H1 (cell line): ENCODE results near the gene RPS13. TPM values are rescaled to one million over a fixed set of nuclear protein-coding genes. Genes with fewer than 3 reads are reported as not detected.

Experiments used
- CTCF ChIA-PET: fragments of 300-600 bp; sonication (Branson Sonifier 250); formaldehyde crosslinking; loops from one replicate; lab custom pipeline; 2021; ENCODE audit not compliant: partially characterized antibody; lab: Charles Lee
- POLR2A ChIA-PET: fragments of 300-600 bp; sonication (Branson Sonifier 250); formaldehyde crosslinking; loops from one replicate; lab custom pipeline; 2021; ENCODE audit warnings: inconsistent platforms; ENCODE audit not compliant: partially characterized antibody; lab: Charles Lee
- DNase-seq, 2 experiments: peaks; one replicate each; pipeline versions ENCODE4 v3.0.0 to v3.0.0-alpha.2; 2010 to 2022; ENCODE audit warnings: low spot score in 2 of 2, low read depth in 1 of 2, mixed read lengths in 1 of 2
- FAIRE-seq: peaks from 2 replicates; lab custom pipeline; 2011; peaks lifted over from hg19 to GRCh38; lab: Jason Lieb, UNC
- H2AFZ ChIP-seq: 2 replicates; pipeline ENCODE4 v1.8.1; 2012; ENCODE audit warnings: low read length, inconsistent platforms
- H2AK5ac ChIP-seq: 2 replicates; pipeline ENCODE4 v1.6.1; 2013; ENCODE audit warnings: low read depth, low read length
- H2BK120ac ChIP-seq: replicated peaks from 2 replicates; pipeline ENCODE3; 2013; ENCODE audit warnings: low read depth, low read length, inconsistent platforms
- H2BK12ac ChIP-seq: 2 replicates; pipeline ENCODE4 v1.6.1; 2013; ENCODE audit warnings: low read depth, low read length
- H2BK15ac ChIP-seq: 2 replicates; pipeline ENCODE4 v1.6.1; 2013; ENCODE audit warnings: low read length
- H2BK20ac ChIP-seq: 2 replicates; pipeline ENCODE4 v1.6.1; 2013; ENCODE audit warnings: low read length
- H2BK5ac ChIP-seq: 2 replicates; pipeline ENCODE4 v1.6.1; 2013; ENCODE audit warnings: low read depth, low read length
- H3K14ac ChIP-seq: 2 replicates; pipeline ENCODE4 v1.6.1; 2013; ENCODE audit warnings: inconsistent platforms; ENCODE audit not compliant: insufficient read length
- H3K18ac ChIP-seq: 2 replicates; pipeline ENCODE4 v1.6.1; 2013; ENCODE audit warnings: low read length; ENCODE audit errors: extremely low read depth
- H3K23ac ChIP-seq: 2 replicates; pipeline ENCODE4 v1.6.1; 2013; ENCODE audit warnings: inconsistent platforms; ENCODE audit not compliant: insufficient read length
- H3K23me2 ChIP-seq: 2 replicates; pipeline ENCODE4 v1.6.1; 2013; ENCODE audit warnings: low read depth, low read length
- H3K27ac ChIP-seq: 2 replicates; pipeline ENCODE4 v1.6.1; 2011; ENCODE audit warnings: low read depth, low read length, inconsistent platforms
- H3K27me3 ChIP-seq, 4 experiments: replicated peaks in 1 of 4; 1 replicate in 1 of 4; 2 replicates in 3 of 4; pipeline versions ENCODE4 v1.6.1 to v1.8.1; 2011 to 2013; ENCODE audit warnings: low read length in 3 of 4, mild to moderate bottlenecking in 3 of 4, inconsistent platforms in 2 of 4, mixed read lengths in 2 of 4, moderate library complexity in 1 of 4; ENCODE audit not compliant: control insufficient read depth in 3 of 4, insufficient read depth in 3 of 4; ENCODE audit errors: extremely low read depth in 1 of 4
- H3K36me3 ChIP-seq, 4 experiments: 2 replicates each; pipeline versions ENCODE4 v1.6.1 to v1.8.1; 2011 to 2013; ENCODE audit warnings: mild to moderate bottlenecking in 4 of 4, low read length in 3 of 4, moderate library complexity in 2 of 4, control low read depth in 1 of 4, inconsistent platforms in 1 of 4; ENCODE audit not compliant: insufficient read depth in 4 of 4, control insufficient read depth in 2 of 4
- H3K4ac ChIP-seq: replicated peaks from 2 replicates; pipeline ENCODE3; 2013; ENCODE audit warnings: low read length, low read depth, mixed read lengths, inconsistent platforms; ENCODE audit not compliant: insufficient read length
- H3K4me1 ChIP-seq, 4 experiments: replicated peaks in 1 of 4; 1 replicate in 1 of 4; 2 replicates in 3 of 4; pipeline versions ENCODE4 v1.6.1 to v1.8.1; 2011 to 2013; ENCODE audit warnings: low read length in 3 of 4, inconsistent platforms in 2 of 4, mixed read lengths in 1 of 4; ENCODE audit not compliant: insufficient read depth in 4 of 4, control insufficient read depth in 3 of 4
- H3K4me2 ChIP-seq, 2 experiments: 2 replicates each; pipeline versions ENCODE4 v1.6.1 to v1.8.1; 2011 to 2013; ENCODE audit warnings: low read depth in 2 of 2, low read length in 2 of 2, control low read depth in 1 of 2, inconsistent platforms in 1 of 2, mild to moderate bottlenecking in 1 of 2; ENCODE audit not compliant: insufficient read depth in 1 of 2
- H3K4me3 ChIP-seq, 4 experiments: fragments of 200-600, 300-600 bp in 1 of 4; sonication (generic), shearing (Covaris generic), sonication (Bioruptor Twin) in 1 of 4; 2 replicates each; pipeline versions ENCODE4 v1.5.1 to v1.8.1; 2011 to 2016; ENCODE audit warnings: low read length in 4 of 4, low read depth in 3 of 4, control low read depth in 2 of 4, inconsistent platforms in 2 of 4, mild to moderate bottlenecking in 2 of 4, mixed read lengths in 1 of 4, moderate library complexity in 1 of 4; ENCODE audit not compliant: insufficient read depth in 2 of 4; ENCODE audit errors: extremely low read depth in 1 of 4
- H3K56ac ChIP-seq: replicated peaks from 2 replicates; pipeline ENCODE3; 2013; ENCODE audit warnings: low read depth, mild to moderate bottlenecking, mixed read lengths, low read length, inconsistent platforms; ENCODE audit not compliant: insufficient read length
- H3K79me1 ChIP-seq: 2 replicates; pipeline ENCODE4 v1.6.1; 2013; ENCODE audit warnings: low read depth, low read length, control low read depth
- H3K79me2 ChIP-seq, 2 experiments: 2 replicates each; pipeline versions ENCODE4 v1.6.1 to v1.8.1; 2012 to 2013; ENCODE audit warnings: low read length in 2 of 2, mild to moderate bottlenecking in 2 of 2, inconsistent platforms in 1 of 2; ENCODE audit not compliant: insufficient read depth in 2 of 2, control insufficient read depth in 1 of 2
- H3K9ac ChIP-seq, 4 experiments: replicated peaks in 1 of 4; 1 replicate in 1 of 4; 2 replicates in 3 of 4; pipeline versions ENCODE4 v1.6.1 to v1.8.1; 2011 to 2013; ENCODE audit warnings: low read depth in 3 of 4, low read length in 3 of 4, control low read depth in 2 of 4, mild to moderate bottlenecking in 2 of 4, moderate library complexity in 2 of 4, inconsistent platforms in 1 of 4; ENCODE audit errors: extremely low read depth in 1 of 4
- H3K9me3 ChIP-seq, 2 experiments: 2 replicates each; pipeline versions ENCODE4 v1.6.1 to v1.8.1; 2012 to 2013; ENCODE audit warnings: mild to moderate bottlenecking in 2 of 2, moderate library complexity in 2 of 2, control low read depth in 1 of 2, inconsistent platforms in 1 of 2, low read depth in 1 of 2, low read length in 1 of 2, mixed read lengths in 1 of 2; ENCODE audit not compliant: insufficient read depth in 2 of 2
- H4K20me1 ChIP-seq, 2 experiments: replicated peaks in 1 of 2; 2 replicates each; pipeline versions ENCODE3 to v1.8.1; 2011 to 2013; ENCODE audit warnings: inconsistent platforms in 2 of 2, low read length in 2 of 2, mild to moderate bottlenecking in 1 of 2; ENCODE audit not compliant: insufficient read depth in 2 of 2, control insufficient read depth in 1 of 2
- H4K5ac ChIP-seq: 2 replicates; pipeline ENCODE4 v1.6.1; 2013; ENCODE audit warnings: low read length, low read depth, mixed read lengths, inconsistent platforms; ENCODE audit not compliant: insufficient read length
- H4K8ac ChIP-seq: 2 replicates; pipeline ENCODE4 v1.8.0; 2013; ENCODE audit warnings: mild to moderate bottlenecking, moderate library complexity, low read length, inconsistent platforms; ENCODE audit not compliant: insufficient read depth; ENCODE audit errors: extremely low read depth
- H4K91ac ChIP-seq: replicated peaks from 2 replicates; pipeline ENCODE3; 2013; ENCODE audit warnings: low read length, mixed read lengths, inconsistent platforms; ENCODE audit not compliant: insufficient read length
- SIN3A ChIP-seq, 2 experiments: IDR thresholded peaks in 1 of 2; conservative IDR thresholded peaks in 1 of 2; 2 replicates each; pipeline ENCODE4 v1.6.1; 2011 to 2012; ENCODE audit warnings: low read length in 2 of 2, improper control_type of control experiment in 1 of 2, low read depth in 1 of 2, mild to moderate bottlenecking in 1 of 2
- SP4 ChIP-seq: IDR thresholded peaks from 2 replicates; pipeline ENCODE4 v1.6.1; 2012; ENCODE audit warnings: low read length, inconsistent platforms
- WGBS, 2 experiments: shearing (Covaris generic) in 1 of 2; methylation state at CpG; one replicate each; pipeline versions ENCODE4 v1.1.6 to v1.1.7; 2013 to 2015; ENCODE audit warnings: low lambda C conversion rate in 2 of 2, mixed read lengths in 2 of 2, inconsistent platforms in 1 of 2, low coverage in 1 of 2, missing lambda C conversion rate in 1 of 2; ENCODE audit not compliant: insufficient replicate concordance in 2 of 2, insufficient coverage in 1 of 2, insufficient read length in 1 of 2; ENCODE audit errors: extremely low coverage in 1 of 2, missing lambda C conversion rate in 1 of 2; 5-methylcytosine and 5-hydroxymethylcytosine counted together
- polyA plus RNA-seq, 7 experiments: library from polyadenylated mRNA; depleted of rRNA in 3 of 7; stranded (reverse) in 5 of 7; unstranded in 2 of 7; fragments of >200 nt in 5 of 7; fragments of 200-250 nt in 2 of 7; gene quantifications; 1 replicate in 5 of 7; 2 replicates in 1 of 7; 4 replicates in 1 of 7; pipeline versions ENCODE4 v1.2.1 to v1.2.3, GENCODE V29; 2011 to 2013; ENCODE audit warnings: missing spikeins in 2 of 7, mixed read lengths in 2 of 7
- total RNA-seq: library from RNA; stranded (reverse); fragmentation: NEBNext Ultra II Directional; extraction: Animal tissue kit (Norgen Biotek cat#: 25700); gene quantifications from 2 replicates; pipeline ENCODE4 v1.2.1, GENCODE V29; 2021

The RPS13 gene
- total and polyA plus RNA-seq, 2 of the 8 experiments (the other 6 are each of a cell fraction or from before 2014, with no cell fraction given): 1,336 to 2,270 TPM

GRCh38 chr11:17077240-17077519 is 287 bp downstream of the RPS13 start:
- peaks cover 10 to 39% (median 24%) of the 10 kb centered on the region in 4 experiments for H3K36me3 ChIP-seq
- no peak overlapping the region for H3K14ac ChIP-seq
- WGBS, 2 experiments: 0% methylated on average over 19 of the region's 20 CpGs; no CpG with 5 or more reads in 1 of the 2 experiments
- H2AK5ac ChIP-seq: peak overlapping the region; percentile 24; the same call in 1 of the 2 replicates
- peak overlapping the region; percentile 2; the same call in 1 of the 2 replicates for H2BK12ac ChIP-seq
- H3K56ac ChIP-seq: peak overlapping the region; percentile 75
- H3K4me1 ChIP-seq: peaks cover 0 to 5% (median 3%) of the 10 kb centered on the region in 4 experiments; a peak in 6 of 7 replicates
- peaks cover 10% of the 10 kb centered on the region for H3K23me2 ChIP-seq
- no peak for TF ChIP-seq SP4
- 0 out of 4 replicates have a peak, but pooled peaks of 1 of the 2 experiments have one; percentile 71 for TF ChIP-seq SIN3A (conservative IDR thresholded peaks at IDR 0.05 in 1 of 2, IDR thresholded peaks at IDR 0.05 in 1 of 2; ENCODE audit: low read depth in 1 of 2, low read length in 2 of 2)
- no peak overlapping the region for H3K23ac ChIP-seq
- ChIA-PET POLR2A (interaction anchor here (0.5 to 3.8 kb wide), 41 partner anchors 9 to 1306 kb away, joined by 3 to 47 read pairs (median 5); partner anchors contain the start of genes NUCB2, PIK3C2A and PLEKHA7), CTCF (interaction anchor here (0.6 to 1.3 kb wide), 2 partner anchors 83 to 308 kb away, joined by 3 to 4 read pairs; no protein-coding TSS in a partner anchor)
- peak overlapping the region; percentile 67 for H4K91ac ChIP-seq
- H3K4me2 ChIP-seq: peak overlapping the region; percentile 96 to 100
- DNase-seq (no peak), FAIRE-seq (no peak)
- no peak overlapping the region for H2BK15ac ChIP-seq
- peak overlapping the region; percentile 97 for H3K27ac ChIP-seq
- H3K27me3 ChIP-seq: no peaks in the 10 kb centered on the region
- H2AFZ ChIP-seq: no peak overlapping the region
- peaks cover 4% of the 10 kb centered on the region; the same call in 1 of the 2 replicates for H3K79me1 ChIP-seq
- H4K8ac ChIP-seq: peak overlapping the region; percentile 94; the same call in 1 of the 2 replicates
- H3K4me3 ChIP-seq: peak overlapping the region; percentile 84 to 99 (median 94)
- no peak overlapping the region for H2BK20ac ChIP-seq
- no peak overlapping the region for H2BK120ac ChIP-seq
- H3K79me2 ChIP-seq: peaks cover 8 to 21% of the 10 kb centered on the region in 2 experiments
- peak overlapping the region; percentile 8 for H4K5ac ChIP-seq
- peaks cover 0 to 10% of the 10 kb centered on the region in 2 experiments for H4K20me1 ChIP-seq
- peak overlapping the region; percentile 55; the same call in 1 of the 2 replicates for H3K18ac ChIP-seq
- H3K9ac ChIP-seq: peak overlapping the region; percentile 93 to 98 (median 96)
- no peaks in the 10 kb centered on the region for H3K9me3 ChIP-seq
- peak overlapping the region; percentile 47 for H3K4ac ChIP-seq
- peak overlapping the region; percentile 79 for H2BK5ac ChIP-seq
